ENCODE data around the gene EFCAB6. TPM values are rescaled to one million over a fixed set of nuclear protein-coding genes. Genes with fewer than 3 reads are reported as not detected.

EFCAB6 gene
- total and polyA plus RNA-seq, 10 of the 15 experiments (the other 5 are each of a cell fraction or from before 2014, with no cell fraction given), result 0.05 to 0.42 (median 0.19) TPM

DNA sequence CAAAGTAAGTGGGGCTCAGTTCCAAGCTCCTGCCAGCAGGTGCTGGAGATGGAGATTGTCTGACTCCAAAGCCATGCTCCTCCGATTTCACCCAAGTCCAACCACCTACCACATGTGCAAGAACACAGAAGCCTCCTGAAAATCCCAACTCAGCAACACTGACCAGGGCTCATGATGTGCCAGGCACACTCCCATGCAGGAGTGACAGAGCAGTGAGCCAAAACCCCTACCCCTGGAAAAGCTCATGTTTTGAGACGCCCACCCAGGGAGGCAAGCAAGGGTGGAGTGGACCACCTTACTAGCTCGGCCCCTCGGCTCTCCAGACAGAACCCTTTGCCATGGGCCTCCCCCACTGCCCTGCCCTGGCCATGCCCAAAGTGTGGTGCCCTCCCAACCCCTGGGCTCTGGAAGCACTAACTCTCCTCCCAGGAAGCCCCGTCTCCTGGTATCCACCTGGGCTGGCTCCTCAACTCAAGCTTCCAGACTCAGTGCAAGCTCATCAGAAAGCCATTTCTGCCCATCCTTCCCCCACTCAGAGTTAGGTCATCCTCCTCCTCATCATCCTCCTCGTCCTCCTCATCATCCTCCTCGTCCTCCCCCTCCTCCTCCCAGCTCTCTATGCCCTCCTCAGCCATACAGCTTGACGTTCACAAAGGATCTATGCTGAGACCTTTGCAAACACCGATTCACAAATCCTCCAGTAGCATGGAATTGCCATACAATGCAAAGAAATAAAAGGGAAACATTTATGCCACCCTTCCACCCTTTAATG, 245.4 kb downstream of the EFCAB6 start:
- WGBS (ENCODE audit: insufficient coverage, insufficient replicate concordance, low lambda C conversion rate, missing lambda C conversion rate), result 12% methylated on average over 8 of the region's 9 CpGs
- Histone ChIP-seq H3K27me3 (replicated peaks in 1 of 2; ENCODE audit: control insufficient read depth in 2 of 2, insufficient read depth in 2 of 2, low read length in 1 of 2) (peaks cover 0 to 2% of the 10 kb centered on the region in 2 experiments; a peak in 2 of 4 replicates), H3K27ac (ENCODE audit: control insufficient read depth, insufficient read depth) (no peak overlapping the region), H3K9ac (ENCODE audit: control insufficient read depth, insufficient read depth, low read length) (no peak overlapping the region), H3K4me1 (ENCODE audit: control insufficient read depth, insufficient read depth, low read length) (no peaks in the 10 kb centered on the region), H3K4me3 (no peak overlapping the region), H2AFZ (ENCODE audit: control insufficient read depth, low read depth, low read length) (no peak overlapping the region), H3K79me2 (ENCODE audit: control insufficient read depth, insufficient read depth, low read length) (no peaks in the 10 kb centered on the region), H3K4me2 (ENCODE audit: control insufficient read depth, insufficient read depth) (no peak overlapping the region), H3K36me3 (ENCODE audit: control insufficient read depth in 2 of 2, insufficient read depth in 2 of 2, low read length in 1 of 2) (no peaks in the 10 kb centered on the region), H4K20me1 (ENCODE audit: control insufficient read depth, insufficient read depth) (no peaks in the 10 kb centered on the region), H3K9me3 (replicated peaks; ENCODE audit: control insufficient read depth, insufficient read depth, low read length) (no peaks in the 10 kb centered on the region)
- no TSS peak for BruUV-seq (replicated peaks)
- FAIRE-seq (no peak), ATAC-seq (no peak), DNase-seq (ENCODE audit: low read depth, low spot score) (no peak)
- in situ Hi-C loops (cut with MboI), result no loop called here
- SMC1A ChIA-PET (ENCODE audit: uncharacterized antibody, unreplicated experiment), result no interaction called here
- CTCF ChIA-PET, result interaction anchor here (0.6 kb wide), 1 partner anchor 76 kb away, joined by 3 read pairs; no protein-coding TSS in a partner anchor
- POLR2A ChIA-PET, result no interaction called here
- no peak for TF ChIP-seq NRF1 (conservative IDR thresholded peaks at IDR 0.05; ENCODE audit: low read depth, low read length)
- TF ChIP-seq, protein P1, sequence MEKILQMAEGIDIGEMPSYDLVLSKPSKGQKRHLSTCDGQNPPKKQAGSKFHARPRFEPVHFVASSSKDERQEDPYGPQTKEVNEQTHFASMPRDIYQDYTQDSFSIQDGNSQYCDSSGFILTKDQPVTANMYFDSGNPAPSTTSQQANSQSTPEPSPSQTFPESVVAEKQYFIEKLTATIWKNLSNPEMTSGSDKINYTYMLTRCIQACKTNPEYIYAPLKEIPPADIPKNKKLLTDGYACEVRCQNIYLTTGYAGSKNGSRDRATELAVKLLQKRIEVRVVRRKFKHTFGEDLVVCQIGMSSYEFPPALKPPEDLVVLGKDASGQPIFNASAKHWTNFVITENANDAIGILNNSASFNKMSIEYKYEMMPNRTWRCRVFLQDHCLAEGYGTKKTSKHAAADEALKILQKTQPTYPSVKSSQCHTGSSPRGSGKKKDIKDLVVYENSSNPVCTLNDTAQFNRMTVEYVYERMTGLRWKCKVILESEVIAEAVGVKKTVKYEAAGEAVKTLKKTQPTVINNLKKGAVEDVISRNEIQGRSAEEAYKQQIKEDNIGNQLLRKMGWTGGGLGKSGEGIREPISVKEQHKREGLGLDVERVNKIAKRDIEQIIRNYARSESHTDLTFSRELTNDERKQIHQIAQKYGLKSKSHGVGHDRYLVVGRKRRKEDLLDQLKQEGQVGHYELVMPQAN (conservative IDR thresholded peaks at IDR 0.05), result no peak
- TF ChIP-seq FOXK2 (IDR thresholded peaks at IDR 0.05), result no peak
- TF ChIP-seq ZNF274 (IDR thresholded peaks at IDR 0.05; ENCODE audit: insufficient read depth, insufficient read length), result no peak
- no peak for TF ChIP-seq TARDBP (IDR thresholded peaks at IDR 0.05; ENCODE audit: borderline replicate concordance)
- TF ChIP-seq RELA (IDR thresholded peaks at IDR 0.05; ENCODE audit: borderline replicate concordance, partially characterized antibody), result no peak
- no peak for TF ChIP-seq BRCA1 (IDR thresholded peaks at IDR 0.05; ENCODE audit: low read depth, low read length)
- TF ChIP-seq CEBPB (IDR thresholded peaks at IDR 0.05; ENCODE audit: borderline replicate concordance in 1 of 2, low read depth in 2 of 2, low read length in 2 of 2), result no peak
- no peak for TF ChIP-seq NFIC (IDR thresholded peaks at IDR 0.05; ENCODE audit: low read depth, low read length)
- no peak for TF ChIP-seq NR2C1 (IDR thresholded peaks at IDR 0.05)
- no peak for TF ChIP-seq DPF2 (IDR thresholded peaks at IDR 0.05)
- no peak for TF ChIP-seq ATF7 (IDR thresholded peaks at IDR 0.05; ENCODE audit: low read depth)
- intact Hi-C loops (cut with micrococcal nuclease; ENCODE audit: unreplicated experiment), result no loop called here
- RAD21 ChIA-PET (ENCODE audit: unreplicated experiment), result no interaction called here

Measured in GM12878 (cell line).